SK-N-SH (cell line): ENCODE data around the gene WASF1.

Experiments
- CTCF ChIP-seq: fragments of 200-600 bp; sonication (generic); IDR thresholded peaks from 2 replicates; pipeline ENCODE4 v1.6.1; 2017; ENCODE audit warnings: antibody characterized with exemption, mild to moderate bottlenecking, moderate library complexity
- EP300 ChIP-seq, 2 experiments: IDR thresholded peaks; 2 replicates each; pipeline versions ENCODE4 v1.4.0 to v1.6.1; 2012; ENCODE audit warnings: borderline replicate concordance in 1 of 2, low read depth in 1 of 2, low read length in 1 of 2
- FOSL2 ChIP-seq: IDR thresholded peaks from 2 replicates; pipeline ENCODE4 v1.4.0; 2012; ENCODE audit warnings: low read depth, mild to moderate bottlenecking, moderate library complexity, borderline replicate concordance
- IRF3 ChIP-seq: fragments of 150-350 bp; IDR thresholded peaks from 2 replicates; pipeline ENCODE4 v1.6.1; 2016; ENCODE audit warnings: mild to moderate bottlenecking, low read depth, low read length
- JUND ChIP-seq: IDR thresholded peaks from 2 replicates; pipeline ENCODE4 v1.4.0; 2012
- MAX ChIP-seq: IDR thresholded peaks from 2 replicates; pipeline ENCODE4 v1.4.0; 2012; ENCODE audit warnings: low read depth
- POLR2AphosphoS5 ChIP-seq: IDR thresholded peaks from 2 replicates; pipeline ENCODE4 v1.6.1; 2012; ENCODE audit warnings: low read depth, low read length
- REST ChIP-seq: IDR thresholded peaks from 2 replicates; pipeline ENCODE4 v1.6.1; 2012; ENCODE audit warnings: mild to moderate bottlenecking, low read depth, low read length, moderate library complexity
- RXRA ChIP-seq: IDR thresholded peaks from 2 replicates; pipeline ENCODE4 v1.4.0; 2012; ENCODE audit warnings: low read depth, mild to moderate bottlenecking, borderline replicate concordance
- SIN3A ChIP-seq: IDR thresholded peaks from 2 replicates; pipeline ENCODE4 v1.6.1; 2012; ENCODE audit warnings: low read depth, mild to moderate bottlenecking, low read length, moderate library complexity, borderline replicate concordance
- ZBTB33 ChIP-seq: IDR thresholded peaks from 2 replicates; pipeline ENCODE4 v1.4.0; 2012; ENCODE audit warnings: low read depth, borderline replicate concordance

- no peak for TF ChIP-seq CTCF
- no peak for TF ChIP-seq IRF3
- no peak for TF ChIP-seq MAX
- no peak for TF ChIP-seq ZBTB33
- TF ChIP-seq EP300 (IDR thresholded peaks at IDR 0.05; ENCODE audit: borderline replicate concordance in 1 of 2, low read depth in 1 of 2, low read length in 1 of 2) = no peak
- TF ChIP-seq RXRA = no peak
- TF ChIP-seq REST = no peak
- no peak for TF ChIP-seq SIN3A
- TF ChIP-seq FOSL2 = no peak
- no peak for TF ChIP-seq JUND
- TF ChIP-seq POLR2AphosphoS5 = no peak
These were observed 31.6 kb downstream of the WASF1 start for GRCh38 chr6:110147870-110148269.
